Fibroblast of peridontal ligament (primary cell): ENCODE data around the gene CD81.

Experiments
- DNase-seq: peaks from one replicate; pipeline ENCODE4 v3.0.0-alpha.2; 2010; ENCODE audit errors: extremely low read depth

CD81 gene

DNA sequence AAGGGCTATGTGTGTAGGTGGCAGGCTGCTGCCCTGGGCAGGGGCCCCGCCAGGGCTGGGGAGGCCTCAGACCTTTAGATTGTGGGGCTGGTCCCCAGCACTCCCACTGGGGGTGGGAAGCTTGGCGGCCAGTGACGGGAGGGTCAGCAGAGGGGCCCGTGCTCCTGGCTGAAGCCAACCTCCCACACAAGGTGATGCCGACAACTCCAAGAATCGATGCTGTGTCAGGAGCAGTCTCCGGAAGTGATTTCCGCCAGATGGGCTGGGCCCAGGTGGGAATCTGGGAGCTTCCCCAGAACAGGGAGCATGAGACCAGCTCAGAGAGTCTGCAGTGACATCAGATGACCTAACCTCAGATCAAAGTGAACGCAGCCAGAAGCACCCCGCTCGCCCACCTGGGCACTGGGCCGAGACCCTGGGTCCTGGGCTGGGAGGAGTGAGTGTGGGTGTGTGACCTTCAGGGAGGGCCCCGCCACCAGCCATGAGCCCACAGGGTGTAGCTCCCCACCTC lies 59.5 kb downstream of the CD81 start:
- no peak for DNase-seq

GRCh38 chr11:2437516-2437915 lies 60.4 kb downstream of the CD81 start:
- no peak for DNase-seq

DNA sequence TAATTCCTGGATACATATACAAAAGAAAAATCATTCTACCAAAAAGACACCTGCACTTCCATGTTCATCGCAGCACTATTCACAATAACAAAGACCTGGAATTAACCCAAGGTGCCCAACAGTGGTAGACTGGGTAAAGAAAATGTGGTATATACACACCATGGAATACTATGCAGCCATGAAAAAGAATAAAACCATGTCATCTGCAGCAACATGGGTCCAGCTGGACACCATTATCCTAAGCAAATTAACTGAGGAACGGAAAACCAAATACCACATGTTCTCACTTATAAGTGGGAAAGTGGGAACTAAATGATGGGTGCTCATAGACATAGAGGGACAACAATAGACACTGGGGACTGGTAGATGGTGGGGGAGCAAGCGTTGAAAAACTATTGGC lies 62.7 kb downstream of the CD81 start:
- DNase-seq: no peak

DNA sequence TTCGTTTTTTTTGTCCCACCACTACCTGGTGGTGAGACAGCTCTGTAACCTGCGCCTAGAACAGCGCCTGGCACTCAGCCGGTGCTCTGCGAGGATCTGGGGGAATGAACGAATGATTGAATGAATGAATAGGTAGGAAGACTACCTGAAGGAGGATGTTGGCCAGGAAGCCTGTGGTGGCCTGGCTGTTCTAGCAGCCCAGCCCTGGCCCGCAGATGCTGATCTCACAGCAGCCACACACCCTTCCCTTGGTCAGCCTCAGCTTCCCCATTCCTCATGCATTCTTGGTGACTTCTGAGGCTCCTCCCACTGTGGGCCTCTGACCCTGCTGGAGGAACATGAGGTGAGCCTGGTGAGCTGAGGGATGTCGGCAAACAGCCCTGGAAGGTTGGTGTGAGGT lies 63.5 kb downstream of the CD81 start:
- DNase-seq: no peak

DNA sequence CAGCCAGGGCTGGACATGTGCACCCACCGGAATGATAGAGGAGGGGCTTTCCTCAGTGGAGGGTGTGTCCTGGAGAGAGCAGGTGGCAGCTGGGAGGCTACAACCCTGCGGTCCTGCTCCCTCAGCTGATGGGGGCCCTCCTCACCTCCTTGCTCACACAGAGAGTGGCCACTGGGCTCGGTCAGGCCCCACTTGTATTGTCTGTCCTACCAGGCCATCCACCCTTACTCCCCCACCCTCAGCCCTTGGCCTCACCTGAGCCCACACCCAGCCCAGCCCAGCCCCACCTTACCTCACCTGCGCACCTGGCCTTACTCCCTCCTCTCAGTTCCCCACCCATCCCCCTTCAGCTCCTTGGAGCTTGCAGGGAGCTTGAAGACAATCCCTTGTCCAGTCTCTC lies 64.1 kb downstream of the CD81 start:
- no peak for DNase-seq

DNA sequence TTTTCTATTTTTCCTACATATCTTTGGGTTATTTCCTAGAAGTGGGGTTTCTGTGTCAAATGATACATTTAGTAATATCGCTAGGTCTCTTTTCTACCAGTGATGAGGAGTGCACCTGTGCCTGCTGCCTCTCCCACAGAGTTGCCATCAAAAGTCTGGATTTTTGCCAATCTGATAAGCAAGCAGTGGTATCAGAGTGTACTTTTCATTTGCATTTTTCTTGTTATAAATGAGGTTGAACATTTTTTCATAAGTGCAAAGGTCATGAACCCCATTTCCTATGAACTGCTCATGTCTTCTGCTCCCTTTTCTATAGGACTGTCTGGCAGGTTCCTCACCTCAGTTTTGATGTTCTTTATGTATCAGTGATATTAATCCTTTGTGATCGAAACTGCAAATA lies 65.5 kb downstream of the CD81 start:
- no peak for DNase-seq

GRCh38 chr11:2443406-2443805 lies 66.3 kb downstream of the CD81 start:
- DNase-seq: no peak

GRCh38 chr11:2443881-2444820 lies 67.0 kb downstream of the CD81 start, which contains the start of gene TRPM5:
Gene TRPM5, minus strand, starts transcription at chr11:2444514. Its CDS starts 21,478 bp downstream, at chr11:2423036.
- DNase-seq: no peak

DNA sequence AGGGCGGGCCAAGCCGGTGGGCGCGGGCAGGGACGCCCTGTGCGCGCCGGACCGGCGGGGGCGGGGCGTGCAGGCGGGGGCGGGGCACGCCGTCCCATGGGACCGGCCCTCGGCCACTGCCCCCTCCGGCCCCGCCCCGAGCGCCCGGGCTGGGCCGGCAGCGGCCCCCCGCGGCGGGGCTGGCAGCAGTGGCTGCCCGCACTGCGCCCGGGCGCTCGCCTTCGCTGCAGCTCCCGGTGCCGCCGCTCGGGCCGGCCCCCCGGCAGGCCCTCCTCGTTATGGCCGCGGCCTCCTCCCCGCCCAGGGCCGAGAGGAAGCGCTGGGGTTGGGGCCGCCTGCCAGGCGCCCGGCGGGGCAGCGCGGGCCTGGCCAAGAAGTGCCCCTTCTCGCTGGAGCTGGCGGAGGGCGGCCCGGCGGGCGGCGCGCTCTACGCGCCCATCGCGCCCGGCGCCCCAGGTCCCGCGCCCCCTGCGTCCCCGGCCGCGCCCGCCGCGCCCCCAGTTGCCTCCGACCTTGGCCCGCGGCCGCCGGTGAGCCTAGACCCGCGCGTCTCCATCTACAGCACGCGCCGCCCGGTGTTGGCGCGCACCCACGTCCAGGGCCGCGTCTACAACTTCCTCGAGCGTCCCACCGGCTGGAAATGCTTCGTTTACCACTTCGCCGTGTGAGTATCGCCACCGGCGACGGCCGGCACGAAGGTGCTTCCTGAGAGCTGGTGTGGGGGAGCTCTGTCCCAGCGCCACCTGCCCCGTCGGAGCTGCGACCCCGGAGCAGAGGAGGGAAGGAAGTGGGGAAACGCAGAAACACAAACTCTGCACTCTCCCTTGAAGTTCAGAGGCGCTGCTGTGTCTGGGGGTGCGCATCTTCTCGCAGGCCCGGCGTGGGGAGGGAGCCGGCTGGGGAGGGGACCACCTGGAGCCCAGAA lies 68.0 kb downstream of the CD81 start, which contains the start of gene KCNQ1:
TSS of gene KCNQ1 (plus strand) at position 188 of the 925 bp plus-strand sequence. CDS start at position 279, 91 bp downstream.
- no peak for DNase-seq

DNA sequence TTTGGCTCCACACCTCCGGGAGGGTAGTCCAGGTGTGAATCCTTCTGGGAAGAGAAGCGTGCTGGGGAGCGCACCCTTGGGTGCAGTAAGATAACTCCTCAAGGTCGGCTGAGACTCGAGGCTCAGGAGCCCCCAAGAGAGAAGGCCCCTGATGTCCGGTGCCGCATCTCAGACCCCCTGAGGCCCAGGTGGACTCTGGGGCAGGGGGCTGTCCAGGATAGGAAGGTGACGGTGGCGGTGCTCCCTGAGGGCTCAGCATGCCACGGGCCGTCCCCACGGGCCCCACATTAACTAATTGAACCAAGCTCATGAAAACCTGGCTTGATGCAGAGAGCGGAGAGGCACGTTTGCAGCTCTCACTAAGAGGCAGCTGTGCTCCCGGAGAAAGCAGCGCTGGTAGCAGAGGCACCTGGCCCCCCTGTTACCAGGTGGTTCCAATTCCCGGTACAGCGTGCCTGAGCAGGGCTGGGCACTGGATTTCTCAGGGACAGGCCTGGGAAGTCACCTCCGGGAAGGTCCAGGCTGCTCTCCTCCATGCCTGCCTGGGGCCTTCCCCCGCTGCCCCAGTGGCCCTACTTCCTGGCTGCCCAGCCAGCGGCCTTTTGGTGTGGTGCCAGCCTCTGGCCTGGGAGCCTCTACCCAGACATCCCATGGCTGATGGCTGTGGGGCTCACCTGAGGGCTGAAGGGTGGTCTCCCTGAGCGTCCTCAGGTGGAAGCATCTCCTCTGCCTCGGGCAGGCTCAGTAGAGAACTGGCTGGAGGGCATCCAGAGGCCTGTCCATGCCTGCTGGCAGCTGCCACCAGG lies 68.8 kb downstream of the CD81 start:
- no peak for DNase-seq

DNA sequence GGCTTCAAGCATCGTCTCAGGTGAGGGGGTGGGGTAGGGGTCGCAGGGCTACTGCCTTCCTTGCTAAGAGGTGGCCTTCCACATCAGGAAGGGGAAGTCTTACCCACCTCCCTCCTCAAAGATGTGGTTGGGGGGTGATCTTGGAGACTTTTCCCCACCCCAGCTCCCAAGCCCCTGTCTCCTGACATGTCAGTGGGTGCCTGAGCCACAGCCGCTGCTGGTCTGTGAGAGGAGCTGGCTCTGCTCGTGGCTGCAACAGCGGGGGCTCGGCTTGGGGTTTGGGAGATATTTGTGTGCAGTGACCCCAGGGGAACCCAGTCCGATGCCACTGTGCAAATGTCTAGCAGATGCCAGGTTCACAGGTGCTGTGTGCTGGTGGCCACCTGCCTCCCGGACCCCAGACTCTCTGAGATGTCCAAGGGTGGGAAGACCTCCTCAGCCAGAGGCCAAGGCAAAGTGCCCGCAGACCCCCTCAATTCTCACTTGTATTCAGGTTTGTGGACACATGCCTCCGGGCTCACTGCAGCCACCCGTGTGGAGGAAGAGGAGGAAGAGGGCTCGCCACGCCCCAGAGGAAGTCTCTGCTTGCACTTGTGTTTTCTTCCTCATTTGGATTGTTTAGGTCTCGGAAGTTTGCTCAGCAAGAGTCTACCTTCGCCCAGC lies 69.6 kb downstream of the CD81 start:
- DNase-seq: no peak
